ENCODE results near the gene PI4K2A. TPM values are rescaled to one million over a fixed set of nuclear protein-coding genes. Genes with fewer than 3 reads are reported as not detected.

The PI4K2A gene
- total and polyA plus RNA-seq, 2 of the 13 experiments (the other 11 are each of a cell fraction or from before 2014, with no cell fraction given) = 10.9 to 14.3 TPM

DNA sequence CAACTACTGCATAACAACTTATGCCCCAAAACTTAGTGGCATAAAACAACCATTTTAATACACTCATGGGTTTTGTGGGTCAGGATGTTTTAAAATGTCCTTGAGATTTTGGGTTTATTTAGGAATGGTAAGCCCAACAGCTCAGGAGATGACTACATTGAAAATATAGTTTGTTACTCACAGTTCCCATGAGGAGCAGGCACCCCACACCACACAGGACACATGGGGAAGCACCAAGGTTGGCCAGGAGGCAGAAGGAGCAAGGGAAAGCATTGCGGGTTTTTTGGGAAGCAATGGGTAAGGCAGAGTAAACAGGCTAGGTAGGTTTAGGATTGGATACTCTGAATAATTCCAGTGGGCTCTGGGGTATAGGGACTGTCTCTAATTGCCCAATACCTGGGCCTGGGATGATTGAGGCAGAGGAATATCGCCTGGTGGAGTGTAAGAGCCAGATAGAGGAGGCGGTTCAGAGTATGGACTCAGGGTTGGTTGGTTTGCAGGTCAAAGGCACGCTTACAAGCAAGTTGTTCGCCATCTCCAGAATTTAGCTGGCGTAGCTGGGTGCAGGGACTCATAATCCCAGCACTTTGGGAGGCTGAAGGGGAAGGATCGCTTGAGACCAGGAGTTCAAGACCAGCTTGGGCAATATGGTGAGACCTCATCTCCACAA is 63.1 kb downstream of the PI4K2A start:
- Histone ChIP-seq H2AFZ (ENCODE audit: low read length) (no peak overlapping the region), H3K79me2 (ENCODE audit: insufficient read depth, low read length) (no peaks in the 10 kb centered on the region), H3K27ac (ENCODE audit: extremely low read length, insufficient read depth, low read length) (no peak overlapping the region), H3K4me3 (replicated peaks in 1 of 3; ENCODE audit: insufficient read depth in 1 of 3, low read depth in 2 of 3, low read length in 3 of 3) (no peak overlapping the region), H3K4me2 (ENCODE audit: low read depth, low read length) (no peak overlapping the region), H4K20me1 (ENCODE audit: insufficient read depth, low read length) (no peaks in the 10 kb centered on the region), H3K36me3 (replicated peaks in 1 of 2; ENCODE audit: control insufficient read depth in 1 of 2, insufficient read depth in 2 of 2, low read length in 2 of 2) (no peaks in the 10 kb centered on the region), H3K9ac (ENCODE audit: insufficient read depth, low read depth, low read length) (no peak overlapping the region), H3K4me1 (ENCODE audit: insufficient read depth, low read length) (peaks cover 51% of the 10 kb centered on the region), H3K9me3 (ENCODE audit: low read length) (no peaks in the 10 kb centered on the region), H3K27me3 (ENCODE audit: control insufficient read depth in 1 of 2, insufficient read depth in 2 of 2, low read length in 2 of 2) (no peaks in the 10 kb centered on the region)
- FAIRE-seq (no peak), ATAC-seq (no peak), DNase-seq (ENCODE audit: low spot score) (no peak)
- TF ChIP-seq ZNF441 (CRISPR knock-in tag; IDR thresholded peaks at IDR 0.05; ENCODE audit: borderline replicate concordance) (peak; percentile 94), ZNF160 (CRISPR knock-in tag; IDR thresholded peaks at IDR 0.05) (no peak)
- ChIA-PET POLR2A (interaction anchor here (1.3 to 3.3 kb wide), 2 partner anchors 16 to 33 kb away, joined by 4 to 14 read pairs; partner anchors contain the start of genes AVPI1 and ZFYVE27), CTCF (ENCODE audit: low intra/inter-chr PET ratio, low total read pairs) (no interaction called here)
- in situ Hi-C loops (cut with HindIII; ENCODE audit: extremely low pct_ligation_motif_present, low pct_unique_long_range_greater_than_20kb) = loop anchor here (5.0 kb wide), 1 partner anchor 34 kb away; the partner anchor contains the start of gene ZFYVE27
- BruUV-seq (replicated peaks) = no TSS peak
- intact Hi-C loops (cut with micrococcal nuclease; ENCODE audit: unreplicated experiment) = no loop called here
- WGBS (ENCODE audit: low lambda C conversion rate) = 52% methylated on average over 7 of the region's 7 CpGs

DNA sequence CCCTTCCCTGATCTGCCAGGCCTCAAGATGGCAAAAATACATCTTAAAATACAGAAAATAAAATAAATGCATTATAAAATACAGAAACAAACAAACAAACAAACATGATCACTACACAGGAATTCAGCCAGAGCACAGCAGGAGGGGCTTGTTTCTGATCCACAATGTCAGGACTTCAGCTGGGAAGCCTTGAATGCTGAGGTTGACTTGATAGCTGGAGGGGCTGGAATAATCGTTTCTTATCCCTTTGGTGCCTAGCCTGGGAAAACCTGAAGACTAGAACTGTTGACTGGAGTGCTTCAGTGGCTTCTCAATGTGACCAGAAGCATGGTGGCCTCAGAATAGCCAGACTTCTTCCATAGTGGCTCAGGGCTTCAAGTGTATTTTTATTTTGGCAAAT is 63.9 kb downstream of the PI4K2A start:
- POLR2A ChIA-PET = interaction anchor here (1.3 to 3.3 kb wide), 2 partner anchors 17 to 33 kb away, joined by 4 to 14 read pairs; partner anchors contain the start of genes AVPI1 and ZFYVE27
- FAIRE-seq (no peak), ATAC-seq (no peak), DNase-seq (ENCODE audit: low spot score) (no peak)
- H3K4me3 ChIP-seq (replicated peaks in 1 of 3; ENCODE audit: insufficient read depth in 1 of 3, low read depth in 2 of 3, low read length in 3 of 3) = no peak overlapping the region
- H2AFZ ChIP-seq (ENCODE audit: low read length) = no peak overlapping the region
- intact Hi-C loops (cut with micrococcal nuclease; ENCODE audit: unreplicated experiment) = no loop called here
- no peaks in the 10 kb centered on the region for H3K9me3 ChIP-seq (ENCODE audit: low read length)
- no TSS peak for BruUV-seq (replicated peaks)
- H3K9ac ChIP-seq (ENCODE audit: insufficient read depth, low read depth, low read length) = no peak overlapping the region
- CTCF ChIA-PET (ENCODE audit: low intra/inter-chr PET ratio, low total read pairs) = no interaction called here
- H3K27me3 ChIP-seq (ENCODE audit: control insufficient read depth in 1 of 2, insufficient read depth in 2 of 2, low read length in 2 of 2) = no peaks in the 10 kb centered on the region
- no peak overlapping the region for H3K4me2 ChIP-seq (ENCODE audit: low read depth, low read length)
- peaks cover 59% of the 10 kb centered on the region for H3K4me1 ChIP-seq (ENCODE audit: insufficient read depth, low read length)
- H4K20me1 ChIP-seq (ENCODE audit: insufficient read depth, low read length) = no peaks in the 10 kb centered on the region
- WGBS (ENCODE audit: low lambda C conversion rate) = 33% methylated on average over 1 of the region's 1 CpG
- in situ Hi-C loops (cut with HindIII; ENCODE audit: extremely low pct_ligation_motif_present, low pct_unique_long_range_greater_than_20kb) = loop anchor here (5.0 kb wide), 1 partner anchor 33 kb away; the partner anchor contains the start of gene ZFYVE27
- H3K27ac ChIP-seq (ENCODE audit: extremely low read length, insufficient read depth, low read length) = no peak overlapping the region
- H3K79me2 ChIP-seq (ENCODE audit: insufficient read depth, low read length) = no peaks in the 10 kb centered on the region
- H3K36me3 ChIP-seq (replicated peaks in 1 of 2; ENCODE audit: control insufficient read depth in 1 of 2, insufficient read depth in 2 of 2, low read length in 2 of 2) = no peaks in the 10 kb centered on the region
- TF ChIP-seq SYNCRIP (IDR thresholded peaks at IDR 0.05; ENCODE audit: insufficient read depth, low read depth, low read length) (no peak), NFKBIZ (CRISPR knock-in tag; IDR thresholded peaks at IDR 0.05) (no peak), FOXA3 (CRISPR knock-in tag; IDR thresholded peaks at IDR 0.05) (no peak), HNRNPL (IDR thresholded peaks at IDR 0.05; ENCODE audit: low read depth, low read length) (no peak), NCOA2 (CRISPR knock-in tag; IDR thresholded peaks at IDR 0.05) (no peak), MAFK (conservative IDR thresholded peaks at IDR 0.05 in 1 of 2, IDR thresholded peaks at IDR 0.05 in 1 of 2; ENCODE audit: low read length in 2 of 2) (no peak), MTA3 (CRISPR knock-in tag; IDR thresholded peaks at IDR 0.05) (no peak), CEBPG (CRISPR knock-in tag; IDR thresholded peaks at IDR 0.05) (no peak), ZBTB20 (CRISPR knock-in tag; IDR thresholded peaks at IDR 0.05; ENCODE audit: borderline replicate concordance, low read depth) (no peak)
